Mucosa of descending colon (tissue), 3 donors: ENCODE measurements around the gene LRRIQ3. TPM values are rescaled to one million over a fixed set of nuclear protein-coding genes. Genes with fewer than 3 reads are reported as not detected.
A peak's percentile ranks its signal among the peaks of the same experiment; 100 is the strongest.

Experiments used
- ATAC-seq: fragments of 200-7000 bp; cut with Tn5 transposase; one replicate; pipeline ENCODE4 v1.9.1; 2020; ENCODE audit warnings: mild to moderate bottlenecking, moderate library complexity
- DNase-seq, 3 donors: peaks; one replicate each; pipeline ENCODE4 v3.0.0-alpha.2; 2020
- H3K36me3 ChIP-seq: fragments of 200-600 bp; one replicate; pipeline ENCODE4 v1.8.0; 2021; ENCODE audit warnings: low read depth, mild to moderate bottlenecking
- H3K4me1 ChIP-seq: fragments of 200-600 bp; one replicate; pipeline ENCODE4 v1.8.0; 2021; ENCODE audit warnings: low read depth, mild to moderate bottlenecking
- H3K4me3 ChIP-seq: fragments of 200-600 bp; one replicate; pipeline ENCODE4 v1.8.0; 2021; ENCODE audit warnings: mild to moderate bottlenecking
- H3K9me3 ChIP-seq: fragments of 200-600 bp; one replicate; pipeline ENCODE4 v1.8.0; 2021; ENCODE audit warnings: mild to moderate bottlenecking
- intact Hi-C, 2 donors: fragments of 100-400 bp; cut with DNase I in 1 of 2; cut with micrococcal nuclease in 1 of 2; formaldehyde crosslinking; loops; one replicate each; pipeline versions ENCODE4 v1.11.0 to v1.11.1; 2022; cut with DNase I, micrococcal nuclease
- long read RNA-seq, 2 donors: library from polyadenylated mRNA; unstranded; transcript quantifications; one replicate each; pipeline ENCODE4 v2.0.0, GENCODE V29; 2019 to 2021
- total RNA-seq, 3 donors: library from RNA; stranded (reverse); fragmentation: NEBNext Ultra II Directional in 2 of 3; extraction: Animal tissue kit (Norgen Biotek cat#: 25700) in 2 of 3; gene quantifications; one replicate each; pipeline versions ENCODE4 v1.2.1 to v1.2.4, GENCODE V29; 2021 to 2023
- TF ChIP-seq, protein P1 (sequence below): fragments of 200-600 bp; IDR thresholded peaks from one replicate; pipeline ENCODE4 v1.8.0; 2022; ENCODE audit warnings: antibody characterized with exemption, mild to moderate bottlenecking
- donor health status: DM: no; HTN: no; CAD: no; lungs with moderate emphysema.
- donor health status: DM: no; HTN: no; CAD: no.
- donor health status: DM: no; HTN: yes; CAD: no.

Gene LRRIQ3, protein sequence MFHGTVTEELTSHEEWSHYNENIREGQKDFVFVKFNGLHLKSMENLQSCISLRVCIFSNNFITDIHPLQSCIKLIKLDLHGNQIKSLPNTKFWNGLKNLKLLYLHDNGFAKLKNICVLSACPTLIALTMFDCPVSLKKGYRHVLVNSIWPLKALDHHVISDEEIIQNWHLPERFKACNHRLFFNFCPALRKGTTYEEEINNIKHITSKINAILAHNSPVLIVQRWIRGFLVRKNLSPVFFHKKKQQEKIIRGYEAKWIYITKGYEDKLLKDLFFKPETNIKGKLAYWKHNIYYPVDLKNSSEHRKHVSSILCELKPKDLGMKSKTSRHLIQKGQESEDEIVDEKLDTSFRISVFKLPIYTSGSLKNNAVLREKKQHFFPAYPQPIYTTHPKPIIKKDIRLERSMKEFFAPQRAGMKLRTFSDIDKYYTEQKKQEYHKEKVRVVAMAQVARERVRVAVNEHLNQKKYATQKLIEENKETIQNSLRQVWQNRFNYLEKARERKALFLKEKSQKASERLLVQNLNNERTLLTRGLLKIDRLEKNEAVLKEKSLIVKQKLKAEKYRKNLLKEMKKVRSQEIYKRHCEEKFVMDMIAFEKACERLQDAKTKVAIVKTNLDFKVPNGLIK
- total RNA-seq, result under 1 TPM; 0.38 to 0.72 (median 0.63) TPM
- long read RNA-seq, donor 1, partial matches to known transcripts, result 3 of 3 reads
- long read RNA-seq, donor 1, other reads (novel, unspliced or antisense), result 0 of 3 reads
- long read RNA-seq, donor 2, result 0 reads

DNA sequence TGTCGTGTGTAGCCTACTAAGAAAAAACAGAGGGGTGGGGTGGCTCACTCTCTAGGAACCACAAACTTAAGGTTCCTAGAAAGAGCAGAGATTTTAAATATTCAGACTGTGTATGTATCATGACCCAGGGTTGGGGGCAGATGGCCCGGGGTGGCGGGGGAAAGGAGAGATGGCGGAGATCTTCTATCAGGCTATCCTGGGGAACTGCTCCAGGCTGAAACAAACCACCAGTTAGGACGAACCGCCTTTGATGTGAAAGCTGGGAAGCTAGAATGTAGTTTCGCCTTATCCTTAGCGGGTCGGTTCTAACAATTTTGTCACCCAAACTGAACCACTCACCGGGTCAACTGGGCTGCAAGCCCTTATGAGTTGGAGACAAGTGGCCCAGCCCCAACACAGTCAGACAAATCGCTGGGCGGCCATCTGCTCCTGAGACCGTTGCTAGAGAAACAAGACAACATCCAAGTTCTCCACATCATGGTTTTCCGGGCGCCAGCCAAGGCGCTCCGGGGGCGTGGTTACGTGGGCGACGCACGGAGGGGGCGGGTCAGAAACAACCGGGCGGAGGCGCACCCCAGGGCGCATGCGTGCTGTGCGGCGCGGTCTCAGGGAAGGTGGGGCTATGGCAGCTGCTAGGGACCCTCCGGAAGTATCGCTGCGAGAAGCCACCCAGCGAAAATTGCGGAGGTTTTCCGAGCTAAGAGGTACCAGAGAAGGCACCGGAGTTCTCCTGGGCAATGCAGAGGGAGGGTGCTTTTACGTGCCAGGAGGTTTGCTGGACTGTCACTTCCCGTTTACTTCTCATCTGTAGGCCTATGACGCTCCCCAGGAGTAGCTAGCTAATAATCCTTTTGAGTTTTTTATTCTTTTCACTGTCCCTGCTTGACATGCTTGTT lies at the start of gene LRRIQ3, which contains the start of gene FPGT:
LRRIQ3 (minus strand) TSS at position 520 of the 896 bp plus-strand sequence. CDS start 14,492 bp downstream, outside the sequence.
FPGT (plus strand) TSS at position 586 of the 896 bp plus-strand sequence; CDS start at position 623, 37 bp downstream.
- Histone ChIP-seq H3K4me1 (peaks cover 2% of the 10 kb centered on the region), H3K9me3 (no peaks in the 10 kb centered on the region), H3K36me3 (no peaks in the 10 kb centered on the region), H3K4me3 (peak within 1 kb of the TSS; percentile 29)
- intact Hi-C loops, result no loop called here
- TF ChIP-seq, protein P1, sequence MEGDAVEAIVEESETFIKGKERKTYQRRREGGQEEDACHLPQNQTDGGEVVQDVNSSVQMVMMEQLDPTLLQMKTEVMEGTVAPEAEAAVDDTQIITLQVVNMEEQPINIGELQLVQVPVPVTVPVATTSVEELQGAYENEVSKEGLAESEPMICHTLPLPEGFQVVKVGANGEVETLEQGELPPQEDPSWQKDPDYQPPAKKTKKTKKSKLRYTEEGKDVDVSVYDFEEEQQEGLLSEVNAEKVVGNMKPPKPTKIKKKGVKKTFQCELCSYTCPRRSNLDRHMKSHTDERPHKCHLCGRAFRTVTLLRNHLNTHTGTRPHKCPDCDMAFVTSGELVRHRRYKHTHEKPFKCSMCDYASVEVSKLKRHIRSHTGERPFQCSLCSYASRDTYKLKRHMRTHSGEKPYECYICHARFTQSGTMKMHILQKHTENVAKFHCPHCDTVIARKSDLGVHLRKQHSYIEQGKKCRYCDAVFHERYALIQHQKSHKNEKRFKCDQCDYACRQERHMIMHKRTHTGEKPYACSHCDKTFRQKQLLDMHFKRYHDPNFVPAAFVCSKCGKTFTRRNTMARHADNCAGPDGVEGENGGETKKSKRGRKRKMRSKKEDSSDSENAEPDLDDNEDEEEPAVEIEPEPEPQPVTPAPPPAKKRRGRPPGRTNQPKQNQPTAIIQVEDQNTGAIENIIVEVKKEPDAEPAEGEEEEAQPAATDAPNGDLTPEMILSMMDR, result no peak
- ATAC-seq (peak; percentile 100), DNase-seq (peak; percentile 95 to 98 (median 96))

DNA sequence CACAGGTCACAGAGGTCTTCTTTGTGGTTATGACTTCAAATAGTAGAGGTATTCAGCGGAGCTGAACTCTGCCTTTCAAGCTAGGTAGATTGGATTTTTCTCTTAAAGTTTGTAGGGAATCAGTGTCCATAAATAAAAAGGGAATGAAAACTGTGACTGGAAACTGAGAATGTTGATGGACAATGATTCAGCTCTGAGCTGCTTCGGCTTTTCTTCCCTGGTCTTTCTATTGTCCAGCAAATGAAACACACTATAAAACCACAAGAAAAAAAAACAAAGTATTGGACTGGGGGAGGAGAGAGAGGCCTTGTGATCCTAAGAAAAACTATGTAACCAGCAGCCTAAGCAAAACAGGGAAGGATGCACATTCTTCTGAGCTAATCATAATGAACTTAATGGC lies 48.3 kb upstream of the LRRIQ3 start:
- no peaks in the 10 kb centered on the region for H3K36me3 ChIP-seq
- TF ChIP-seq, protein P1, result no peak
- intact Hi-C loops, result no loop called here
- ATAC-seq (no peak), DNase-seq (no peak)
- H3K4me3 ChIP-seq, result no peak overlapping the region
- H3K4me1 ChIP-seq, result no peaks in the 10 kb centered on the region
- peaks cover 3% of the 10 kb centered on the region for H3K9me3 ChIP-seq

DNA sequence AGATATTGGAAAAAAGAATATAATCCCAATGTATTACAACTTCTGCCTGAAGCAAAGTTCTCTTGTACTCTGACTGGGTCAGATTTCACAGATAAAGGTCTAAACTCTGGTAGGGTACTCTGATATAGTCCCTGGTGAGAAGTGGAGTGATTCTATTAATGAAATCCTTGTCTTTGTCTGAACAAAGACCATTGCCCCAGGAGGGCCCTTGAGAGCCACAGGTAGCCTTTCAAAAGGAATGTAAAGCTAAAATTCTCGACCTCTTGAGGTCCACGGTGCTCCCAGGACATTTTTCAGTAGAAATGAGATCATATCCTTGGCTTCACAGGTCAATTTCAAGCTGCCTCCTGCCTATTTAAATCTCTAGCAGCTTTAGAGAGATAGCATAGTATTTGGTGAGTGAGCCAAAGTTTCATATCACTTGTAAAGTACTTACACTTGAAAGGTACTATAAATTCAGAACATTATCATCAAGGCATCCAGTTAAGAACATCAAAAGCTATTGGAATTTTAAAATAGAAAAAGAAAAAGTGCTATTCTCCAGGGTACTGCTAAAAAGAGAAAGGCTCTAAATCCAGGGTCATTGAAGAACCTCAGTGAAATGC lies 47.3 kb upstream of the LRRIQ3 start:
- H3K9me3 ChIP-seq, result peaks cover 3% of the 10 kb centered on the region
- H3K4me3 ChIP-seq, result no peak overlapping the region
- H3K4me1 ChIP-seq, result no peaks in the 10 kb centered on the region
- ATAC-seq (no peak), DNase-seq (no peak)
- no peaks in the 10 kb centered on the region for H3K36me3 ChIP-seq
- TF ChIP-seq, protein P1, result no peak
- intact Hi-C loops, result no loop called here

DNA sequence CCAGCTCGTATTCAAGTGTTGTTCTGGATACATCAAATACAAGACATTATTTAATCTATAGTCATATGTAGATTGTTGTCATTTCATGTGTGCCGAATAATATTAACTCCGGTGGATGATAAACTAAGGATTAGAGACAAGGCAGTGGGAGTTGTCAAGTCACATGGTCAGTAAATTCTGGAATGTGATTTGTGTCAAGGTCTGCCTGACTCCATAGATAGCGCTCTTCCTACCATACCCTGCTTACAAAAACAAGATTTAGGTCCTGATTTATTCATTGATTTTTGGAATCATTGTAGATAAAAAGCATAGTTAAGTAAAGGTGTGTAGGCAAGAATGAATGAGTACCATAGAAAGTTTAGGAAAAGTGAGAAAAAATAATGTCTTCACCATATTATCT lies 39.8 kb upstream of the LRRIQ3 start:
- intact Hi-C loops, result no loop called here
- Histone ChIP-seq H3K4me1 (no peaks in the 10 kb centered on the region), H3K4me3 (no peak overlapping the region), H3K36me3 (no peaks in the 10 kb centered on the region), H3K9me3 (no peaks in the 10 kb centered on the region)
- DNase-seq, result no peak
- TF ChIP-seq, protein P1, result no peak
- ATAC-seq, result no peak

DNA sequence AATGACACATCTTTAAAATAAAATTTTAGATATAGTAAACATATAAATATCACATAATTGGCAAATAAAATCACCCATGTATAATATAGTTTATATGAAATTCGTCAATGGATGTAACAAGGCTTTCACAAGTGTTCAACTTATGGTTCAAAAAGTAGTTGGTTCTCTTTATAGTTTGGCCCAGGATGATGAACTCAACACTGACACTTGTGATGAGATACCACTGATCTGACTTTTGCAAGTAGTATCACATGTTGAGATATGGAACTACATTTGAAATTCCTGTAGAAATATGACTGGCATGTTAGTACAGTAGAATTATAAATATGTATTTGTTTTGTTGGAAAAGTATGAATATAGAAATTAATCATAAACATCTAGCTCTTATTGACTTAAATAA lies 39.1 kb upstream of the LRRIQ3 start:
- intact Hi-C loops, result no loop called here
- no peak for ATAC-seq
- H3K4me3 ChIP-seq, result no peak overlapping the region

More for the DNA sequence above, 39.1 kb upstream of the LRRIQ3 start:
- Histone ChIP-seq H3K36me3 (no peaks in the 10 kb centered on the region), H3K4me1 (no peaks in the 10 kb centered on the region), H3K9me3 (no peaks in the 10 kb centered on the region)
- TF ChIP-seq, protein P1, result no peak
- no peak for DNase-seq
